IgD-negative memory B cell (primary cell): ENCODE measurements around the gene NDUFS8. TPM values are rescaled to one million over a fixed set of nuclear protein-coding genes. Genes with fewer than 3 reads are reported as not detected.

ENCODE experiments used
- H3K27ac Mint-ChIP-seq, 3 donors: one replicate each; pipeline ENCODE4 v1.8.0; 2020 to 2022; ENCODE audit warnings: mild to moderate bottlenecking in 3 of 3, mixed read lengths in 3 of 3, moderate library complexity in 1 of 3
- H3K27me3 Mint-ChIP-seq: one replicate; pipeline ENCODE4 v1.8.0; 2021; ENCODE audit warnings: mixed read lengths
- H3K36me3 Mint-ChIP-seq: one replicate; pipeline ENCODE4 v1.8.0; 2020; ENCODE audit warnings: mild to moderate bottlenecking, mixed read lengths
- H3K4me1 Mint-ChIP-seq, 3 donors: one replicate each; pipeline ENCODE4 v1.8.0; 2020 to 2022; ENCODE audit warnings: mixed read lengths in 3 of 3, mild to moderate bottlenecking in 1 of 3
- H3K4me3 Mint-ChIP-seq, 4 donors: one replicate each; pipeline ENCODE4 v1.8.0; 2020 to 2022; ENCODE audit warnings: mild to moderate bottlenecking in 4 of 4, mixed read lengths in 4 of 4, moderate library complexity in 3 of 4
- H3K9me3 Mint-ChIP-seq, 3 donors: one replicate each; pipeline ENCODE4 v1.8.0; 2020 to 2021; ENCODE audit warnings: mixed read lengths in 3 of 3, mild to moderate bottlenecking in 1 of 3
- polyA plus RNA-seq: library from polyadenylated mRNA; unstranded; fragments of 300-500 nt; fragmentation: Illumina TruSeq; gene quantifications from one replicate; pipeline ENCODE4 v1.2.3, GENCODE V29; 2021

Gene NDUFS8
- polyA plus RNA-seq, 1 donor from 2014 or later = 146 TPM

DNA sequence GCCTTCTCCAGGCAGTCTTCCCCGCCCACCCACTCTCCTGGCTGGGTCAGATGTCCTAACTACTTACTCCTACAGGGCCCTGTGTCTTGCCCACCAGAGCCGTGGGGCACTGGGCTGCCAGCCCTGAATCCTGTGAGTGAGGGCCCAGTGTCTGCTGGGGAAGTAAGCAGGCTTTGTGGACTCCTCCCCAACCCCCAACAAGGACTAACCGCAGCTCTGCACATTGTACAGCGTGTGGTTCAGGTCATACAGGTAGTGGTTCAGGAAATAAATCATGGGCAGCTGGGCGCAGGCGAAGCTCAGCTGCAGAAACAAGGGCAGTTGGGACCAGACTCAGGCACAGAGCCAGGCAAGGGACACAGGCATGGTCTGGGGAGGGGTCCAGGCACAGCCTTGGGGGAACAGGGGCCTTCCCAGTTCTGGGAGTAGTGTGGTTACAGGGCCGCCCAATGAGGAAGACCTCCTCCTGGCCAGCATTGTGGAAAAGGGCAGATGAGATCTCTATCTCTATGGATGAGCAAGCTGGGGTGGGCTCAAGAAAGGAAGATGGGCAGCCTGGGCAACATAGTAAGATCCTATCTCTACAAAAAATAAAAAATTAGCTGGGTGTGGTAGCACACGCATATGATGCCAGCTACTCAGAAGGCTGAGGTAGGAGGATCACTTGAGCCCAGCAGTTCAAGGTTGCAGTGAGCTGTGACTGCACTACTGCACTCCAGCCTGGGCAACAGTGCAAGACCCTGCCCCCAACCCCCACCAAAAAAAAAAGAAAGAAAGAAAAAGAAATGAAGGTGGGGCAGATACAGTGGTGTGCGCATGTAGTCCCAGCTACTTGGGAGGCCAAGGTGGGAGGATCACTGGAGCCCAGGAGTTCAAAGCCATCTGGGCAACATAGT is 32.1 kb upstream of the NDUFS8 start:
- Mint-ChIP-seq H3K27me3 (peaks cover 1% of the 10 kb centered on the region), H3K9me3 (no peaks in the 10 kb centered on the region), H3K36me3 (peaks cover 5% of the 10 kb centered on the region), H3K4me3 (peak overlapping the region in 2 of 4 donors; percentile 44 to 84), H3K4me1 (peaks cover 27 to 38% (median 28%) of the 10 kb centered on the region in 3 donors), H3K27ac (peak overlapping the region in 2 of 3 donors; percentile 71 to 82)

DNA sequence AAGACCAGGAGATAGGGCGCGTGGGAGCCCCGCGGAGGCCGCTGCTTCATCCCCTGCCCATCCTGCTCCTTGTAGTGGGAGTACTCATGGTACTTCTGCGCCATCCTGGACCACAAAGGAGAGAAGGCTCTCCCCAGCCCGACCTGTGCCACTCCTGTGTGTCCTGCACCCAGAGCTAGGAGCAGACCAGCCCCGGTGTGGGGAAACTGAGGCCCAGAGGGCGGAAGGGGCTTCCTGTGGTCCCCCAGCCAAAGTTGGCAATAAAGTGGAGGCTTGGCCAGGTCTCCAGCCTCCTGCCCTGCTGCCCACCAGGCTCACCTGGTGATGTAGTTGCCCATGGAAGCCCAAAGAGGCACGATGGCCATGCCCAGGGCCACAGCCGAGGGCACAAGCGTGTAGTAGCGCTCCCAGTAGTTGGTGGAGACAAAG is 31.3 kb upstream of the NDUFS8 start:
- Mint-ChIP-seq H3K27me3 (peaks cover 1% of the 10 kb centered on the region), H3K36me3 (peaks cover 1% of the 10 kb centered on the region), H3K9me3 (no peaks in the 10 kb centered on the region), H3K4me3 (peak overlapping the region in 1 of 4 donors; percentile 51), H3K4me1 (peaks cover 24 to 36% (median 26%) of the 10 kb centered on the region in 3 donors), H3K27ac (peak overlapping the region in 1 of 3 donors; percentile 85)

DNA sequence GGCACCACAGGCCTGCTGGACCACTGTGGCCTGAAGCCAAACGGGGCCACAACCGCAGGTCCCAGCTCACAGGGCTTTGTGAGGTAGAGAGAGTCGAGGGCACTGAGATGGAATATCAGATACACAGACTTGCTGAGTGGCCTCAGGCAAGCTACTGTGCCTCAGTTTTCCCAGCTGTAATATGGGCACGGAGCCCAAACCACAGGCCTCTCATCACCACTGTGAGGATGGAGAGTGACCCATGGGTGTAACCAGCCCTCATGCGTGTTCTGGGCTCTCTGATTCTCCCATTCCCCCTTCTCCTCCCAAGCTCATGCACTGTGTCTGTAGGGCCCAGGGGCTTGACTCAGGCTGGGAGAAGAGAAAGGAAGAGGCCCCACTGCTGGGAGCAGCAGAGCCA is 30.8 kb upstream of the NDUFS8 start:
- H3K36me3 Mint-ChIP-seq = peaks cover 1% of the 10 kb centered on the region
- peaks cover 20 to 36% (median 25%) of the 10 kb centered on the region in 3 donors for H3K4me1 Mint-ChIP-seq
- no peaks in the 10 kb centered on the region for H3K9me3 Mint-ChIP-seq
- H3K27me3 Mint-ChIP-seq = peaks cover 1% of the 10 kb centered on the region
- peak overlapping the region in 1 of 4 donors; percentile 51 for H3K4me3 Mint-ChIP-seq
- peak overlapping the region in 2 of 3 donors; percentile 47 to 85 for H3K27ac Mint-ChIP-seq

DNA sequence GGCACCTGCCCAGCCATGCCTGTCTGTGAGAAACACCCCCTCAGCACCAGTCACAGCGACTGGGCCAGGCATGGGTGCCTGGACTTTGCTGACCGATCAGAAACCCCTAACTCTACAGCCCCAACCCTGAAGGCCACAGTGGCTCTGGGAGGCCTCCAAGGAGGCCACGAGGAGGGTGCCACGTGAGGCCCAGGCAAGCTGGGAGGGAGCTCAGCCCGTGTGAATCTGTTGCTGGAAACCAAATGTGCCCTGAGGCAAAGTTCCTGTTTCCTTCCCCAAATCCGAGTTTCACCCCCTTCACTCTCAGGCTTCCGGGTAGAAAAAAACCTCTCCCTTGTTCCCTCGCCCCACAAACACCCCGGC is 27.9 kb upstream of the NDUFS8 start:
- H3K9me3 Mint-ChIP-seq = no peaks in the 10 kb centered on the region
- peaks cover 24 to 39% (median 25%) of the 10 kb centered on the region in 3 donors for H3K4me1 Mint-ChIP-seq
- H3K27me3 Mint-ChIP-seq = peaks cover 1% of the 10 kb centered on the region
- H3K4me3 Mint-ChIP-seq = peak overlapping the region; percentile 95 to 98 (median 96)
- peaks cover 1% of the 10 kb centered on the region for H3K36me3 Mint-ChIP-seq
- H3K27ac Mint-ChIP-seq = peak overlapping the region; percentile 91 to 98 (median 95)

DNA sequence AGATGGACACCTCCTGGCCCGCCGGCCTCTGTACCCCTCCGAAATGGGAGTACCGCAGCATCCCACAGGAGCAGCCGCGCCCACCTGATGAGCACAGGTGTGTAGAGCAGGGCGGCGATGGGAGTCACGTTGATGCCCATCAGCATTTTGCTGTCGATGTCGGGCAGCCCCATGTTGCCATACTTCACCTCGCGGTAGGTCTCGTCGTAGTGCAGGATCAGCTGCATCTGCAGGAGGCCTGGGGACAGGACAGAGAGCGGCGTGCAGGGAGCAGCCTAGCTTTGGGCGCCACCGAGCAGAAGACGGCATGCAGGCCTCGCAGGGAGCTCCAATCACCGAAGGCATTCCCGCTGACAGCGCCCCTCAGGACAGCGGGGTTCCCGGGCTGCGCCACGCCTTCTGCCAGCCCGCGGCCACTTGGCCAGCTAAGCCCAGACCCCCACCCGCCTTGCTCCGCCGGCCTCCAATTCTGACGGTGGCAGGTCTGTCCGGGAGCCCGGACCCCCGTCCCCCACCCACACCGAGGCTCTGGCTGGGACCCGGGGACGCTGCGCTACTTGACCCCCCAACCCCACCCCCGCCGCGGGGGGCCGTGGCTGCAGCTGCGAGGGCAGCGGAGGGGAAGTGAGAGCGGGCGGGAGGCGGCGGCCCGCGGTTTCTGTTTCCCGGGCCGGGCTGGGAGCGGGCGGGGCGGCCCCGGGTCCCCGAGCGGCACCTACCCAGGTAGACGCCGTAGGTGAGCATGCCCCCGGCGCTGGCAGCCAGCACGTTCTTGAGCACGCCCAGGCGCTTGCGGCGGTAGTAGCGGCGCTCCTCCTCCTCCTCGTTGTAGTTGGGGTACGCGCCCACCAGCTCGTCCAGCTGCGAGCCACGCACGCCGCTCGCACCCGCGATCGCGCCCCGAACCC is 27.3 kb upstream of the NDUFS8 start:
- H3K4me3 Mint-ChIP-seq = peak overlapping the region; percentile 95 to 98 (median 96)
- peaks cover 1% of the 10 kb centered on the region for H3K36me3 Mint-ChIP-seq
- H3K4me1 Mint-ChIP-seq = peaks cover 22 to 36% (median 24%) of the 10 kb centered on the region in 3 donors
- H3K27me3 Mint-ChIP-seq = peaks cover 1% of the 10 kb centered on the region
- H3K27ac Mint-ChIP-seq = peak overlapping the region; percentile 91 to 98 (median 95)
- no peaks in the 10 kb centered on the region for H3K9me3 Mint-ChIP-seq

DNA sequence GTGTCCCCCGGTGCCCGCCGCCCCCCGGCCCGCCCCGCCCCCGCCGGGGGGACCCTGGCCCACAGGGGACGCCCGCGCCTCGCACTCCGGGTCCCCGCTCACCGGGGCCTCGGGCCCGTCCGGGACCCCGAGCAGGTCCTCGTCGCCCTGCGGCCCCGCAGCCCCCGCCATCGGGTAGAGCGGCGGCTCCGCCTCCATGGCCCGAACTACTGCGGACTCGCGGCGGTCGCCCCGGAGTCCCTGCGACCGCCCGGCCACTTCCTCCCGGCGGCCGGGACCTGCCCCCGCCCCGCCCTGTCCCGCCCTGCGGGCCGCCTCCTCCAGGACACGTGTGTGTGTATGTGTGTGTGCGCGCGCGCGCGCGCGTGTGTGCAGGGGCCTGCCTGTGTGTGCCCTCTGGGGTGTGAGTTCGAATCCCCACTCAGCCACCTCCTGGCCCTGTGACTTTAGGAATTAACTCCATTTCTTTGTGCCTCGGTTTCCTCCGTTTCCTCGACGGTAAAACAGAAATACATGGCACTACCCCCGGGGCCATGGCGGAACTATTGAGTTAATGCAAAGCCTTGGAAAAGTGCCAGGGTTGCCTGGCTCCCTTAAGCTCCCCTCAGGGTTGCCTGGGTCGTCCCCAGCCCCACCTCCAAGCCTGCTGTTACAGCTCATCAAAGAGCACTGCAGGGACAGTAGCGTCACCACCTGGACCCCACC is 26.5 kb upstream of the NDUFS8 start, which contains the start of gene UNC93B1:
TSS of gene UNC93B1 (minus strand) at position 252 of the 705 bp plus-strand sequence. CDS start at position 198, 54 bp downstream.
- peaks cover 1% of the 10 kb centered on the region for H3K27me3 Mint-ChIP-seq
- H3K4me1 Mint-ChIP-seq = peaks cover 20 to 34% (median 23%) of the 10 kb centered on the region in 3 donors
- H3K9me3 Mint-ChIP-seq = no peaks in the 10 kb centered on the region
- H3K36me3 Mint-ChIP-seq = no peaks in the 10 kb centered on the region
- H3K27ac Mint-ChIP-seq = peak within 1 kb of the TSS; percentile 91 to 98 (median 95)
- peak within 1 kb of the TSS; percentile 95 to 98 (median 96) for H3K4me3 Mint-ChIP-seq

DNA sequence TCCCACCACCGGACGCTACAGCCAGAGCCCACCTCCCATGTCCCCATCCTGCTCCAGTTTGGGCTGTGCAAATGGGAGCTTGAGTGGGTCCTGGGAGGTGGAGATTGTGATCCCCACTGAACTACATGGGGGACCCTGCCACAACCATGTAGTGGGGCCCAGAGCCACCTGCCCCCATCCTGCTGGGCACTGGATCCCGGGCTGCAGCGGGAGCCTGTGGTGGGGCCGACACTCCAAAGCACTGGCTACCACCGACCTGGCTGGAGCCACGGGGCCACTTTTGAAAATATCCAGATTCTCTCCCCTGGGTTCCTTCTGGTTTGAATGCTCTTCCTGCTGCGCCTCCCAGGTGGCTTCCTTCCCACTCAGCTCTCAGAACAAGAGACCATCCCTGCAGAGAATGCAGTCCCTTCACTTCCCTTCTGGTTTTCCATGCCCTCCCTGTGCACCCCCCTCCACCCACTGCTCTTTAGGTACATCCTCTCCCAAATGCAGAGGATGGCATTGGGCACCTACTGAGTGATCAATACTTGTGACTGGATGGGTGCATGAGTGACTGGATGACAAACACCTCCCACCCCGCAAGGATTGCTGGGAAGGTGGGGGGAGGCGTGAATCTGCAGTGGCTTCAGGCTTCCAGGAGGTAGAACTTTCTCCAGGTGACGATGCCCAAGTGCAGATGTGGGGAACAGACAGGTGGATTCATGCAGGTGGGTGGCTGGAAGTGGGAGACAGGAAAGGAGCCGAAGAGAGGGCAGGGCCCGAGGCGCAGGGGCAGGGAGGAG is 25.7 kb upstream of the NDUFS8 start:
- peak overlapping the region; percentile 95 to 96 (median 96) for H3K4me3 Mint-ChIP-seq
- H3K27me3 Mint-ChIP-seq = peaks cover 1% of the 10 kb centered on the region
- no peaks in the 10 kb centered on the region for H3K36me3 Mint-ChIP-seq
- H3K27ac Mint-ChIP-seq = peak overlapping the region in 2 of 3 donors; percentile 85 to 91
- H3K4me1 Mint-ChIP-seq = peaks cover 26 to 41% (median 30%) of the 10 kb centered on the region in 3 donors
- H3K9me3 Mint-ChIP-seq = no peaks in the 10 kb centered on the region

DNA sequence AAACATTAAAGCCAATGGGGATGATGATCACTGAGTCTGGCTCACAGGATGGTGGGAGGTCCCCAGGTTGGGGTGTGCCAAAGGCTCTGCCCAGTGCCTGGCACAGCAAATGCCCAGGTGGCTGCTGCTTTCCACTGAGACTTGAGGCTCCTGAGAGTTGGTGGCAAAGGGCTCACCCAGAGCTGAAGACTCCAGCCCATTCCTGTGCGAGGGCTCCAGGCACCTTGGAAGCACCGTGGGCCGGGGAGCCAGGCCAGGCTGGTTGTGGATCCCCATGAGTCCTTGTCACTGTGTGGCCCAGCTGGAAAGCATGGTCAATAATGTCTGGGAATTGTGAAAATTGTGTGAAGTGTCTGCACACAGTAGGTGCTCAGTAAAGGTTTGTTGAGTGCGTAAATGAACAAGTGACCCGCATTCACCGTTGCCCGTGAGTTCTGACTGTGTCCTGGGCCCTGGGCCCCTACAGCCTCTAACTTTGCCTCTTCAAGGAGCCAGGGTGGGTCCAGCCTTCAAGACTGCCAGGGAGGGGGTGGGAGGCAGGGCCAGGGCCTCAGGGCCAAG is 23.8 kb upstream of the NDUFS8 start:
- Mint-ChIP-seq H3K4me3 (peak overlapping the region in 2 of 4 donors; percentile 60 to 96), H3K9me3 (no peaks in the 10 kb centered on the region), H3K27ac (peak overlapping the region in 2 of 3 donors; percentile 71 to 86), H3K36me3 (no peaks in the 10 kb centered on the region), H3K4me1 (peaks cover 31 to 47% (median 42%) of the 10 kb centered on the region in 3 donors), H3K27me3 (peaks cover 1% of the 10 kb centered on the region)

DNA sequence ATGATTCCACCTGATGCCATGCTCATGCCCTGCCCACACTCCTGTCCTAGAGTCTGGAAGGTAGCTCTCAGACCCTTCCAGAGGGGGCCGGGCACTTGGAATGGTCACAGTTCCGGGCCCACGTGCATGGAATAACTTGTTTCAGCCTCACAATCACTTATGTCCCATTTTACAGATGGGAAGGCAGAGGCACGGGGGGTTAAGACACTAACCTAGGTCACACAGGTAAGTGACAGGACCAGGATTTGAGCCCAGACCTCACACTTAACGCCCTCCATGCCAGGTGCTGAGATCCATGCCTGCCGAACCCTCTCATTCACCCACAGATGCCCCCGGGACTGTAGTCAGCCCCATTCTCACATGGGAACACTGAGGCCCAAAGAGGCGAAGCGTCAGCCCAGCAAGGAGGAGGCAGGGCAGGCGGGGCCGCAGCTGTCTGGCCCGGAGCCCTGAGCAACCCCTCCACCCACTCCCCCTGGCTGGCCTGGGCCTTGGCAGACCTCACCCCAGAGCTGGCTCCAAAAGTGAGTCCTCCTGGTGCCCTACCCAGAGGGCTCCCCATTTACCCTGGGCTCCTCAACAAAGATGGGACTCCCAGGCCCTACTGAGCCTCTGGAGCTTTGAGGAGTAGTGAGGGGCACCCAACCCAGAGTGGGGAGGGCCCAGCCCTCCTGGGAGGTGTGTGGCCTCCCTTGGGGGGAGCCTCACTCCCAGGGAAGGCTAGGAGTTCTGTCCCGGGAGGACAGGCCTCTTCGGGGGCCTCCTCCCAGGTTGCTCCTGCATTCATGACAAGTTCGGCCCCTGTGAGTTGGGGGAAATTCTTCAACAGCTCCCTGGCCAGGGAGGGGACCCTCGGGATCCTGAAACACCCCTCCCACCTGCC is 22.7 kb upstream of the NDUFS8 start:
- Mint-ChIP-seq H3K27me3 (no peaks in the 10 kb centered on the region), H3K4me3 (peak overlapping the region in 2 of 4 donors; percentile 9 to 96), H3K9me3 (no peaks in the 10 kb centered on the region), H3K36me3 (no peaks in the 10 kb centered on the region), H3K4me1 (peaks cover 29 to 38% (median 34%) of the 10 kb centered on the region in 3 donors), H3K27ac (no peak overlapping the region)

DNA sequence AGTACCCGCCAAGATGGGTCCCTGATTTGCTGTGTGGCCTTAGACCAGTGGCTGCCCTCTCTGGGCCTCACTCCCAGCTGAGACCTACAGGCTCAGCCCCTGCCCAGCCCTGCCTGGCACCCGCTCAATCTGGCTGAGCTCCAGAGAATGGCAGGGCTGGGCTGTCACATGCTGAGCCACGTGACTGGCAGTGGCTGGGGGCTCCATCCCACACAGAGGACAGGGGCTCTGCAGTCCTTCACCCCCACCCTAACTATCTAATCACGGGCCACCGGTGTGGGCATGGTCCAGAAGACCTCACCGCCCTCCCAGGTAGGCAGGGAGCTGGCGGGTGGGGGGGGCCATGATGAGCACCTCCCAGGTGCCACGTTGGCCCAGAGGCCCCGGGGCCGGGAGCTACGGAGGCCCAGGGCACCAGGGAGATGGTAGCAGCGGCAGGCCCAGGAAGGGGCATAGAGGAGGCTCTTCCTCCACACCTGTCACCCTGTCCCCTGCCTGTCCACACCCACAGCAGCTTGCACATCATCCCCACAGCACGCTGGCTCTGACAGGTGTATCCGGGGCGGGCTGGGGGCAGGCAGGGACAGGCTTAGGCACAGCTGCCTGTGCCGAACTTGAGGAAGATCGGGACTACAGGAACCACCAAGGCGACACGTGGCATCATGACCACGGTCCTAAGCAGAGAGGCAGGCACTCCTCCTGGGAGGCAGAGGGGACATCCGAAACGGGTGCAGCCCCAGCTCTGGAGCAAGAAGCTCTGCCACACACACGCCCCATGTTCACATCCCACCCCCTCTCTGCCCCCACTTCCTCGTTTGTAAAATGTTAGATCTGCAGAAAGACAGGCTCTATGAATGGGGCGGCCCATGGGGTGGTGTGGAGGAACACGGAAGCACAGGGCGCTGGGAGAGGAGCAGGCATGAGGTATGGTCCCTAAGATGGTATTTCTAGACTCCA is 21.8 kb upstream of the NDUFS8 start:
- H3K36me3 Mint-ChIP-seq = no peaks in the 10 kb centered on the region
- H3K4me1 Mint-ChIP-seq = peaks cover 29 to 38% (median 34%) of the 10 kb centered on the region in 3 donors
- no peaks in the 10 kb centered on the region for H3K27me3 Mint-ChIP-seq
- peak overlapping the region; percentile 83 to 97 (median 93) for H3K27ac Mint-ChIP-seq
- peak overlapping the region; percentile 66 to 90 (median 77) for H3K4me3 Mint-ChIP-seq
- no peaks in the 10 kb centered on the region for H3K9me3 Mint-ChIP-seq

DNA sequence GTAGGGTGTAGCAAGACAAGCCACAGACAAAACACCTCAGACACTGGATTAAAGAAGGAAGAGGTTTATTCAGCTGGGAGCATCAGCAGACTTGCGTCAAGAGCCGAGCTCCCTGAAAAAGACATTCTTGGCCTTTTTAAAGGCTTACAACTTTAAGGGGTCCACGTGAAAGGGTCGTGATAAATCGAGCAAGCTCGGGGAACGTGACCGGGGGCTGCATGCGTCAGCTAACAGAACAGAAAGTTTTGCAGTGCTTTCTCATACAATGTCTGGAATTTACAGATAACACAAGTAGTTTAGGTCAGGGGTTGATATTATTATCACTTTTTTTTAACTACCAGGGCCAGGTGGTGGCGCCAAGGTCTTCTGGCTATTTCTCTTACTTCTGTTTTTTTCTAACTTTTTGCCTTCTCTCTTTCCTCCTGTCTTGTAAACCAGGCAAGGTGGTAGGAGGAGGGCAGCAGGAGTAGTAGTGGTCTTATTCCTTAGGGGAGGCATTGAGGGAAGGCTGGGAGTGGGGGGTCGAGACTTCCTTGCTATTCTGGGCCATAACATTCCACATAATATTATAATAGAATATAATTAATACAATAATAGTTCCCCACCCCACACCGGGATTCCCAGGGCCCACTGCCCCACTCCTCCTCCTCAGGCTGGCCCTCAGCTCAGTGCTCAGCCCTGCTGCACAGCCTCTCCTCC is 20.9 kb upstream of the NDUFS8 start:
- Mint-ChIP-seq H3K36me3 (peaks cover 2% of the 10 kb centered on the region), H3K4me1 (peaks cover 28 to 33% (median 29%) of the 10 kb centered on the region in 3 donors), H3K27me3 (no peaks in the 10 kb centered on the region), H3K27ac (peak overlapping the region; percentile 83 to 97 (median 93)), H3K9me3 (no peaks in the 10 kb centered on the region), H3K4me3 (peak overlapping the region; percentile 66 to 90 (median 77))
